DOHH2 (cell line): ENCODE measurements around the gene PPIP5K1.
A peak's percentile ranks its signal among the peaks of the same experiment; 100 is the strongest.

Source experiments
- H3F3A ChIP-seq: fragments of 200-600 bp; sonication (generic), shearing (Covaris generic); 2 replicates; pipeline ENCODE4 v1.6.0; 2016; ENCODE audit warnings: antibody characterized with exemption, mild to moderate bottlenecking; ENCODE audit not compliant: control insufficient read depth, insufficient read depth
- H3K27ac ChIP-seq: fragments of 200-600 bp; sonication (generic); 2 replicates; pipeline ENCODE4 v1.5.1; 2014; ENCODE audit warnings: low read depth, mild to moderate bottlenecking, low read length, moderate library complexity
- H3K27me3 ChIP-seq: fragments of 200-600 bp; sonication (generic); 2 replicates; pipeline ENCODE4 v1.6.1; 2014; ENCODE audit warnings: mild to moderate bottlenecking, low read length, mixed read lengths; ENCODE audit not compliant: control insufficient read depth
- H3K36me3 ChIP-seq: fragments of 200-600 bp; sonication (generic); 2 replicates; pipeline ENCODE4 v1.6.1; 2014; ENCODE audit warnings: mild to moderate bottlenecking, low read length, moderate library complexity, mixed read lengths; ENCODE audit not compliant: control insufficient read depth
- H3K4me1 ChIP-seq: fragments of 200-600 bp; sonication (generic); 2 replicates; pipeline ENCODE4 v1.6.1; 2014; ENCODE audit warnings: mild to moderate bottlenecking, low read length, mixed read lengths; ENCODE audit not compliant: control insufficient read depth
- H3K4me2 ChIP-seq: fragments of 200-600 bp; sonication (generic); 2 replicates; pipeline ENCODE4 v1.6.0; 2014; ENCODE audit warnings: mild to moderate bottlenecking, low read length, moderate library complexity
- H3K4me3 ChIP-seq: fragments of 200-600 bp; sonication (generic); 2 replicates; pipeline ENCODE4 v1.5.1; 2014; ENCODE audit warnings: mild to moderate bottlenecking, low read length, mixed read lengths
- H3K79me2 ChIP-seq: fragments of 200-600 bp; sonication (generic); 2 replicates; pipeline ENCODE4 v1.6.1; 2014; ENCODE audit warnings: mild to moderate bottlenecking, low read length, mixed read lengths; ENCODE audit not compliant: control insufficient read depth
- H3K9me2 ChIP-seq: fragments of 200-600 bp; sonication (generic); replicated peaks from 2 replicates; pipeline ENCODE4 v1.6.1; 2014; ENCODE audit warnings: mild to moderate bottlenecking, low read length, mixed read lengths; ENCODE audit not compliant: control insufficient read depth
- H3K9me3 ChIP-seq: fragments of 200-600 bp; sonication (generic); 2 replicates; pipeline ENCODE4 v1.6.1; 2014; ENCODE audit warnings: antibody characterized with exemption, low read length, mixed read lengths; ENCODE audit not compliant: control insufficient read depth, insufficient read depth
- H4K20me1 ChIP-seq: fragments of 200-600 bp; sonication (generic); 2 replicates; pipeline ENCODE4 v1.6.0; 2014; ENCODE audit warnings: low read depth, mild to moderate bottlenecking, antibody characterized with exemption, low read length, moderate library complexity; ENCODE audit not compliant: control insufficient read depth, insufficient read depth
- EZH2phosphoT487 ChIP-seq: fragments of 200-600 bp; sonication (generic); IDR thresholded peaks from 2 replicates; pipeline ENCODE4 v1.6.1; 2017; ENCODE audit warnings: borderline replicate concordance, mild to moderate bottlenecking, antibody characterized with exemption, low read length, moderate library complexity, mixed read lengths
- TF ChIP-seq, protein P1 (sequence below): fragments of 200-600 bp; sonication (generic); IDR thresholded peaks from one replicate; pipeline ENCODE4 v1.5.1; 2014; ENCODE audit warnings: antibody characterized with exemption, mild to moderate bottlenecking, low read depth, low read length; ENCODE audit not compliant: poor library complexity, severe bottlenecking

The PPIP5K1 gene

DNA sequence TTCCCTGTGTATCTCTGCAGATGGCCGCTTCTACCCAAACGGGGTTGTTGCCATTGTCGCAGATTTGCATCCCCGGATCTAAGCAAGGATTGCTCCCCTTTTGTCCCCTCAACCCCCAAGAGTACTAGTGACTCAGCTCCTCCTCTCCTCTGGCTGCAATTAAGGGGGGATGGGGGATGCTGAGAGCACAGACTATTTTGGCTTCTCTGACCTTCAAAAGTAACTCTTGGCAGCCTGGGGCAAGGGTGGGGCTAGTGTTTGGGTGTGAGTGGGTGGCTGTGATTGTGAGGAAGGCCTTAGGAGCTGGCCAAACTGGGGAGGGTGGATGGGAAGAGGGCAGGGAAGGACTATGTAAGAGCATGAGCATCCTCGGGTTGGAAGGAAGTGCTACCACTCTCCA lies 73.8 kb downstream of the PPIP5K1 start:
- no peaks in the 10 kb centered on the region for H3K36me3 ChIP-seq
- H3K27me3 ChIP-seq, result peaks cover 33% of the 10 kb centered on the region
- no peak overlapping the region for H3K27ac ChIP-seq
- no peaks in the 10 kb centered on the region for H3K9me2 ChIP-seq
- H3K9me3 ChIP-seq, result no peaks in the 10 kb centered on the region
- H3K4me1 ChIP-seq, result peaks cover 29% of the 10 kb centered on the region
- H4K20me1 ChIP-seq, result peaks cover 4% of the 10 kb centered on the region; the same call in 1 of the 2 replicates
- H3F3A ChIP-seq, result no peaks in the 10 kb centered on the region
- H3K4me3 ChIP-seq, result no peak overlapping the region
- TF ChIP-seq, protein P1, sequence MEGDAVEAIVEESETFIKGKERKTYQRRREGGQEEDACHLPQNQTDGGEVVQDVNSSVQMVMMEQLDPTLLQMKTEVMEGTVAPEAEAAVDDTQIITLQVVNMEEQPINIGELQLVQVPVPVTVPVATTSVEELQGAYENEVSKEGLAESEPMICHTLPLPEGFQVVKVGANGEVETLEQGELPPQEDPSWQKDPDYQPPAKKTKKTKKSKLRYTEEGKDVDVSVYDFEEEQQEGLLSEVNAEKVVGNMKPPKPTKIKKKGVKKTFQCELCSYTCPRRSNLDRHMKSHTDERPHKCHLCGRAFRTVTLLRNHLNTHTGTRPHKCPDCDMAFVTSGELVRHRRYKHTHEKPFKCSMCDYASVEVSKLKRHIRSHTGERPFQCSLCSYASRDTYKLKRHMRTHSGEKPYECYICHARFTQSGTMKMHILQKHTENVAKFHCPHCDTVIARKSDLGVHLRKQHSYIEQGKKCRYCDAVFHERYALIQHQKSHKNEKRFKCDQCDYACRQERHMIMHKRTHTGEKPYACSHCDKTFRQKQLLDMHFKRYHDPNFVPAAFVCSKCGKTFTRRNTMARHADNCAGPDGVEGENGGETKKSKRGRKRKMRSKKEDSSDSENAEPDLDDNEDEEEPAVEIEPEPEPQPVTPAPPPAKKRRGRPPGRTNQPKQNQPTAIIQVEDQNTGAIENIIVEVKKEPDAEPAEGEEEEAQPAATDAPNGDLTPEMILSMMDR, result no peak
- no peak for TF ChIP-seq EZH2phosphoT487
- no peak overlapping the region for H3K4me2 ChIP-seq
- no peaks in the 10 kb centered on the region for H3K79me2 ChIP-seq

DNA sequence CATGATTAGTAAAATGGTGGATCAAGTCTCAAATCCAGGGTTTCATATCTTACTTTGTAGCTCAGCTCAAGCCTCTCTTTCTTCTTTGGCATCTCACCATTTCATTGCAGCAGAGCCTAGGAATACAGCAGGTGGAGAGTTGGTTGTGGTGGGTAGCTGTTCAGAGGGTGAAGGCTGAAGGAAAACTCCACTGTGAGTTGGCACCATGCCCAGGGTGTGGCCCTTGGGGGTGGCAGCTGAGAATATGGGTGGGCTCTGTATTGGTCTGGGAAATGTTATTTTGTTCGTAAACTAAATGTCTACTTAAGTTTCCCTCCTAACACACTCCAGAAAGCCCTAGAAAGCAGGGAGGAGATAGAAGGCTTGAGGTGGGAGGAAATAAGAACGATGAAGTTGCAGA lies 74.3 kb downstream of the PPIP5K1 start:
- Histone ChIP-seq H3K4me2 (no peak overlapping the region), H3K27ac (no peak overlapping the region), H3K36me3 (no peaks in the 10 kb centered on the region), H3K4me3 (no peak overlapping the region), H3K9me3 (no peaks in the 10 kb centered on the region), H3K79me2 (no peaks in the 10 kb centered on the region), H4K20me1 (peaks cover 5% of the 10 kb centered on the region; the same call in 1 of the 2 replicates), H3K9me2 (no peaks in the 10 kb centered on the region), H3K4me1 (peaks cover 32% of the 10 kb centered on the region), H3F3A (no peaks in the 10 kb centered on the region), H3K27me3 (peaks cover 36% of the 10 kb centered on the region)
- TF ChIP-seq EZH2phosphoT487, result no peak
- TF ChIP-seq, protein P1, result no peak

DNA sequence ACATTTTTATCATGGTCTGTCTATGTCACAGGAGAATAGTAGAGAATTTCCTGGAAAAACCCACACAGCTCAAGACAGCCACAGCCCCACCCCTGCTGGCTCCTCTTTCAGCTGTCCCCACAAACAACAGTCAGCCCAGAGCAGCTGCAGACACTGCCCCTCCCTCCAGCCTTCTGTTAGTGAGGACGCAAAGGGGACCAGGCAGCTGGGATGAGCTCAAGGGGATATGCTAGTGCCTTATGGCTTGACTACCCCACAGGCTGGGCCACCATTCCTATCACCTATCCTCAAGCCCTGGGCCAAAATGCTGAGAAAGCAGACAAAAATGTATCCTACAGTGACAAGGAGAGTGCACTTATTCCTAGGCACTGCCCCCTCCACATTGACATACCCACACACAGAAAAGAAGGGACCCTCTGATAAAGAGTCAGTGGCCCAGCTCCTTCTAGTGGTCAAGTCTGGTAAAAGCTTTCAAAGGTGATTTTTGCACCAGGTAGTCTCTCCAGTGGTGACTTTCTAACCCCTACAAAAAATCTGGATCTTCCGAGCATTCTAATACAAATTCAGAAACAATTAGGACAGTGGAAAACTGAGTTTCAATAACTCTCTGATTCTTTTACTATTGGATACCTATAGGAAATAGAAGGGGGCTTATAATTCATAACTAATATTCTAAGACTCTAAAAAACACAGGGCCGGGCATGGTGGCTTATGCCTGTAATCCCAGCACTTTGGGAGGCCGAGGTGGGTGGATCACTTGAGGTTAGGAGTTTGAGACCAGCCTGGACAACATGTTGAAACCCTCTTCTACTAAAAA lies 75.6 kb downstream of the PPIP5K1 start:
- H3K36me3 ChIP-seq, result no peaks in the 10 kb centered on the region
- H3F3A ChIP-seq, result no peaks in the 10 kb centered on the region
- peaks cover 5% of the 10 kb centered on the region; the same call in 1 of the 2 replicates for H4K20me1 ChIP-seq
- H3K9me3 ChIP-seq, result no peaks in the 10 kb centered on the region
- no peak overlapping the region for H3K27ac ChIP-seq
- no peaks in the 10 kb centered on the region for H3K79me2 ChIP-seq
- peaks cover 36% of the 10 kb centered on the region for H3K27me3 ChIP-seq
- H3K4me3 ChIP-seq, result no peak overlapping the region
- no peaks in the 10 kb centered on the region for H3K9me2 ChIP-seq
- peaks cover 41% of the 10 kb centered on the region for H3K4me1 ChIP-seq
- TF ChIP-seq EZH2phosphoT487, result no peak
- TF ChIP-seq, protein P1, result peak; percentile 73
- H3K4me2 ChIP-seq, result no peak overlapping the region
